ENCODE data around the gene CT45A8.
"Not testable (repeated sequence)": the region's sequence is repeated elsewhere in the genome, so short reads cannot be mapped to it uniquely, and the experiment has no call there.

The CT45A8 gene

GRCh38 chrX:135854438-135854837 is at the start of gene CT45A8:
Gene CT45A8, minus strand, starts transcription at chrX:135854538. Its CDS starts 3,755 bp downstream, at chrX:135850783.
- DNase-seq (ENCODE audit: low read depth): not testable (repeated sequence)

GRCh38 chrX:135893294-135893817 is 39.0 kb upstream of the CT45A8 start, which contains the start of the genes CT45A10 and SAGE1:
Gene CT45A10, minus strand, starts transcription at chrX:135893444. Its CDS starts 8,100 bp downstream, at chrX:135885344.
Gene SAGE1, plus strand, starts transcription at chrX:135893716. Its CDS starts 2,527 bp downstream, at chrX:135896243.
- no peak for DNase-seq (ENCODE audit: low read depth)

GRCh38 chrX:135892781-135893180 is 38.4 kb upstream of the CT45A8 start:
- DNase-seq (ENCODE audit: low read depth): no peak

GRCh38 chrX:135890087-135890585 is 35.8 kb upstream of the CT45A8 start:
- DNase-seq (ENCODE audit: low read depth): no peak

- not testable (repeated sequence) for DNase-seq (ENCODE audit: low read depth)
These were observed 34.6 kb upstream of the CT45A8 start for GRCh38 chrX:135888976-135889375.

- not testable (repeated sequence) for DNase-seq (ENCODE audit: low read depth)
These were observed 33.9 kb upstream of the CT45A8 start for GRCh38 chrX:135888230-135888629.

GRCh38 chrX:135882741-135883140 is 28.4 kb upstream of the CT45A8 start:
- not testable (repeated sequence) for DNase-seq (ENCODE audit: low read depth)

GRCh38 chrX:135871712-135872111 is 17.4 kb upstream of the CT45A8 start, which contains the start of gene CT45A9:
Gene CT45A9, minus strand, starts transcription at chrX:135871812. Its CDS starts 3,751 bp downstream, at chrX:135868061.
- not testable (repeated sequence) for DNase-seq (ENCODE audit: low read depth)

- not testable (repeated sequence) for DNase-seq (ENCODE audit: low read depth)
These were observed 17.2 kb downstream of the CT45A8 start, which contains the start of gene CT45A7 for GRCh38 chrX:135837180-135837579. Gene CT45A7, minus strand, starts transcription at chrX:135837280. Its CDS starts 3,747 bp downstream, at chrX:135833533.

- not testable (repeated sequence) for DNase-seq (ENCODE audit: low read depth)
These were observed 34.4 kb downstream of the CT45A8 start, which contains the start of gene CT45A2 for GRCh38 chrX:135819912-135820311. Gene CT45A2, minus strand, starts transcription at chrX:135820012. Its CDS starts 3,747 bp downstream, at chrX:135816265.

- DNase-seq (ENCODE audit: low read depth): not testable (repeated sequence)
These were observed 51.7 kb downstream of the CT45A8 start, which contains the start of gene CT45A6 for GRCh38 chrX:135802687-135803086. Gene CT45A6, minus strand, starts transcription at chrX:135802787. Its CDS starts 3,794 bp downstream, at chrX:135798993.
